SU-DHL-6 (cell line): ENCODE data around the gene RASSF3.

Experiments used
- CTCF ChIP-seq: fragments of 200-600 bp; sonication (generic); IDR thresholded peaks from one replicate; pipeline ENCODE4 v1.5.1; 2017; ENCODE audit warnings: antibody characterized with exemption, mild to moderate bottlenecking, low read length, moderate library complexity; ENCODE audit not compliant: insufficient read depth, poor library complexity, severe bottlenecking
- EZH2phosphoT487 ChIP-seq: fragments of 200-600 bp; sonication (generic), shearing (Covaris generic); conservative IDR thresholded peaks from 2 replicates; pipeline ENCODE4 v1.6.1; 2018; ENCODE audit warnings: mild to moderate bottlenecking, antibody characterized with exemption, low read length, moderate library complexity, mixed read lengths

GRCh38 chr12:64744422-64745258 is 134.3 kb downstream of the RASSF3 start:
- TF ChIP-seq CTCF: no peak
- TF ChIP-seq EZH2phosphoT487: no peak
